SK-N-DZ (cell line): ENCODE measurements around the gene ASB1.
"Not testable (repeated sequence)": the region's sequence is repeated elsewhere in the genome, so short reads cannot be mapped to it uniquely, and the experiment has no call there.

Experiments
- DNase-seq: peaks from one replicate; pipeline ENCODE4 v3.0.0-alpha.2; 2015; ENCODE audit warnings: low spot score

ASB1 gene

DNA sequence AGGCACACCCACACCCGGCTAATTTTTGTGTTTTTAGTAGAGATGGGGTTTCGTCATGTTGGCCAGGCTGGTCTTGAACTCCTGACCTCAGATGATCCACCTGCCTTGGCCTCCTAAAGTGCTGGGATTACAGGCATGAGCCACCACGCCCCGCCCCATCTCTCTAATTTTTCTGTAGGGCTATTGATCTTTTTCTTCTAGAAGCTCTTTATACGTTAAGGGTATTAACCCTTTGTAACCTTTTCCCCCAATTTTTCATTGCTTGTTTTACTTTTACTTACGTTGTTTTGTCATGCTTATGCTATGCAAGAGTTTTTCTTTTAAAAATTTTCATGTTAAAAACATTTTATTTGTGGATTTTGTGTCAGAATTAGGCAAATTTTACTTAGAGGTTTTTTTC is 15.5 kb downstream of the ASB1 start:
- not testable (repeated sequence) for DNase-seq

GRCh38 chr2:238444242-238444641 is 17.5 kb downstream of the ASB1 start:
- DNase-seq, result no peak

GRCh38 chr2:238445409-238446190 is 18.9 kb downstream of the ASB1 start:
- no peak for DNase-seq

DNA sequence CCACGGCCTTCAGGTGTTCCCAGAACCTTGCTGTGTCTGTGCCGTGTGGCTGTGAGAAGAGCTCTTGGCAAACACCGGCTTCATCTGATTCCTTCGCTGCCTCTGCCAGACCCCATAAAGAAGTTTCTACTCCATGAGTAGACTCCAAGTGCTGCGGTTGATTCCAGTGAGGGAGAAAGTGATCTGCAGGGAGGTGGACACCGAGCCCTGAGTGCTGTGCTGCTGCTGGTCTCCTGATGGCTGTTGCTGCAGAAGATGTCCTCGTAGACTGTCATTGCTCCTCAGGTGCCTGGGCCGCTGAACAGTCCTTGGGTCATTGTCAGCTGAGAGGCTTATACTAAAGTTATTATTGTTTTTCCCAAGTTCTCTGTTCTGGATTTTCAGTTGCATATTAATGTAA is 19.6 kb downstream of the ASB1 start:
- no peak for DNase-seq

DNA sequence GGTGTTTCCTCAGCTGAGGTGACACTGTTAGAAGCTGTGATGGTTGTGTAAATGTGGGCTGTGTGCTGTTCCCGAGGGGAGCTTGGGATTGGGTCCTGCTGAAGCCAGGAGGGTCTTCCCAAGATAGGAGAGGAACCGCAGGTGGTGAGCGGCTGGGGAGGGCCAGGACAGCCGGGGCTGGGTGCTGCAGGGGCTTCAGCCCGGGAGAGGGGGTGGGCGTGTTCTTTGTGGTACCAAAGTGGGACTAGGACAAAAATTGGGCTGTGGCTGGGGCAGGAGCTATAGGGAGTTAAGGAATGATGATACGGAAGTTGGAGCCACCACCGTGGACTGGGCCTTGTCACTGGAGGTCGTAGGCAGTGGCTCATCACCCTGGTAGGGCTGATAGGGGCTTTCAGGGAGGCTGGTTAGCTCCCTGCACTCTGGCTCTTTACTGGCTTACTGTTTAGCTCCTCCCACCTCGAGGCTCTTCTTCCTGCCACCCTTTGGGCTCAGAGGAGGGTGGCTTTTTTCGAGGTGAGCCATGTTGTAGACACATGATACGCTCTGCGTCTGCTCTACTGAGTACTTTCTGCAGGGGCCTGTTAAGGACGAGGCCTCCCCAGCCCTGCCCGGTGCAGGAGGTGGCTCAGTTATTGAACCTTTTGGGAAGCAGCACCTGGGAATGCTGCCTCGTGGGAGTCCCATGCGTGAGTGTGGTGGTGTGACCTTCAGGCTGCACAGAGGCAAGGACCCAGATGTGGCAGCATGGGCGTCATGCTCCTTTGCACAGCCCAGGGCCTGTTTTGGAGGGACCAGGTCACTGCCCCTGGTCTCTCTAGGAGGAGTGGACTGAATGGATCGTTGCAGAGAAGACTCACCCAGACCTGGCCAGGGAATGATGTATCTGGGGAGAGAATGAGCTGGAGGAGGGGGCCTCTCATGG is 21.6 kb downstream of the ASB1 start:
- no peak for DNase-seq

- no peak for DNase-seq
Measured at GRCh38 chr2:238449241-238449640, 22.5 kb downstream of the ASB1 start.

GRCh38 chr2:238449909-238450417 is 23.2 kb downstream of the ASB1 start:
- DNase-seq, result no peak

- DNase-seq, result no peak
Measured at GRCh38 chr2:238450440-238450861, 23.7 kb downstream of the ASB1 start.

- no peak for DNase-seq
Measured at GRCh38 chr2:238453842-238454241, 27.1 kb downstream of the ASB1 start.

DNA sequence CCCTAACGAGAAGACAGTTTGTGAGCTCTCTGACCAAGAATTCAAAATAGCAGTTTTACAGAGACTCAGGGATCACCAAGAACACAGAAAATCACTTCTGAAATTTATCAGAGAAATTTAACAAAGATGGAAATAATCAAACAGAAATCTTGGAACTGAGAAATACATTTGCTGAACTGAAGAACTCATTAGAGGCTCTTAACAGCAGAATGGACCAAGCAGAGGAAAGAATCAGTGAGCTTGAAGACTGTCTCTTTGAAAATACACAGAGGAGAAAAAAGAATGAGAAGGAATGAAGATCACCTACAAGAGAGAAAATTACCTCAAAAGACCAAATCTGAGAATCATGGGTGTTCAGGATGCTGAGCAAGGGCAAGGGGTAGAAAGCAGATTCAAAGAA is 29.7 kb downstream of the ASB1 start:
- DNase-seq, result no peak

- no peak for DNase-seq
Measured at GRCh38 chr2:238456970-238457926, 30.5 kb downstream of the ASB1 start.

- no peak for DNase-seq
Measured at GRCh38 chr2:238457927-238458324, 31.2 kb downstream of the ASB1 start.

DNA sequence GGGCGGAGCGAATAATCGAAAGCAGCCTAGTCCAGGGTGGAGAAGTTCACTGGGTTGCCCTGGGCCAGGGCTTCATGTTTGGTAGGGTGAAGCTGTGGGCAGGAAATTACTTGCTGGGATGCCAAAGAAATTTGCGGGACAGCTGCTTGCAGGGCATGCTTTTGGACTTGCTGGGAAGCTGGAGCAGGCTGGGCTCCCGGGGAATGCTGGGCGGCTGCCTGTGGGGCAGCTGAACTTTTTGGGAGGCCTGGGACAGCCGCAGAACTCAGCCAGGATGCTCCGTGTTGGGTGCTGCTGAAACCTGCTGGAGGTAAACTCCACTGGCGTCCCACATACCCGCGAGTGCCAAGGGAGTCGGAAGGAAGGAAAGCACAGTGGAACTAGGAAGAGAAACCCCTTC is 31.9 kb downstream of the ASB1 start:
- DNase-seq, result no peak

DNA sequence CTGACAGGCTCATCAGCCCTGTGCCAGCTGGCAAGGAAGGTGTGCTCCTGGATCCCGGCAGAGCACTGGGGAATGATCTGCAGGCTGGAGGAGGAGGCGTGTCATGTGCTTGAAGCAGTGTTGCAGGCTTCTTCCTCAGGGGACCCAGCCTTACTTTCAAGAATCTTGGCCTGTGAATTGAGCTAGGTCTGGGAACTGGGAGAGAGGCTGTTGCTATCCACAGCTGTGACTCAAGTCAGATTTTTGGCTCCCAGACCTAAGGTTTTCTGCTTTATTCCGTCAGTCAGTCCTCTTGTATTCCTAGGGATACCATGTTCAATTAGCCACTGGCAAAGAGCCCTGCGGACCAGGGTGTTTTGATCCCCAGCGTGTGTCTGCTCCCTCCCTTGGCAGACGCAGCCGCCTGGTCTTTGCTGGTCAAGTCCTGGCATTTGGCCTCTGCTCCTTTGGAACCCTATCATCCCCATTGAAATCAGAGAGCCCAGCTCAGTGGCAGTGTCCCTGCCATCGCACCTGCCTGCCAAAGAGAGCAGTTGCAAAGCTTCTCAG is 32.4 kb downstream of the ASB1 start:
- DNase-seq, result no peak

GRCh38 chr2:238461051-238461450 is 34.3 kb downstream of the ASB1 start:
- DNase-seq, result no peak

DNA sequence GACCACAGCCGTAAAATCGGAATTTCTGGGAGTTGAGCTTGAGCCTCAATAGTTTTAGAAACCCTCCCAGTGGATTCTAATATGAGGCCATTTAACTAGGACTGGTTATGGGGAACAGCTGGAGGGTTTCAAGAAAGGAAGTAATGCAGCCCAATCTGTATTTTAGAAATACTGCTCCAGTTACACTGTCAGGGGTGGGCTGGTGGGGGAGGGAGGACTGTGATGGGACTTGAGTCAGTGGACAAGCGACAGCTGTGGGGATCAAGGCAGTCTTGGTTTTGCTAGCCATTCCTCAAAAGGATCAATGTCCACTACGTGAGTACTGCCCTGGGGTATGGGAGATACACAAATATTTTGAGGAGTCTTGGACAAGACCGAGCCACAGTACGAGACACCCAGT is 34.8 kb downstream of the ASB1 start:
- no peak for DNase-seq

- no peak for DNase-seq
Measured at GRCh38 chr2:238461916-238462315, 35.2 kb downstream of the ASB1 start.

- peak; percentile 58 for DNase-seq
Measured at GRCh38 chr2:238462782-238463396, 36.2 kb downstream of the ASB1 start.

DNA sequence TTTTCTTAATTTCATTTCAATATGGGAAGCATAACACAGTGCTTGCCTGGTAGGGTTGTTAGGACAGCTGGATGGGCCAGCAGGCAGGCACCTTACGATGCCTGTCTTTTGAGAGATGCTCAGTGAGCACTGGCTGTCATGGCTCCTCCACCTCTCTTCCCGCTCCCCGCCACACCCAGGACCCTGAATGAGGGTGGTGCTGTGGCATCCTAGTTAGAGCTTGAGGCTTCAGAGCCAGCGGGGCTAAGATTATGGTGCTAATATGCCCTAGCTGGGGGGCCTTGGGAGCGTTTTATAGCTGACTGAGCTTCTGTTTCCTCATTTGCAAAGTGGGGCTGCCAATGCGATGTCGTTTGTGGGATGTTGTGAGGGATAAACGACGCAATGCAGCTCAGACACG is 37.7 kb downstream of the ASB1 start:
- DNase-seq, result no peak

GRCh38 chr2:238465487-238466242 is 38.9 kb downstream of the ASB1 start:
- DNase-seq, result no peak
